ENCODE measurements around the gene SLC6A4.

SLC6A4 gene

GRCh38 chr17:30191072-30191471 is 44.4 kb downstream of the SLC6A4 start:
- no peak for DNase-seq (ENCODE audit: extremely low read depth, insufficient read length)
- Histone ChIP-seq H3K36me3 (ENCODE audit: control insufficient read depth, insufficient read depth, low read length) (no peaks in the 10 kb centered on the region), H3K27me3 (replicated peaks; ENCODE audit: control insufficient read depth, insufficient read depth, low read length) (no peaks in the 10 kb centered on the region), H3K4me3 (replicated peaks; ENCODE audit: low read depth, low read length) (no peak overlapping the region)
- TF ChIP-seq CTCF (IDR thresholded peaks at IDR 0.05; ENCODE audit: insufficient read depth, low read length, poor library complexity, severe bottlenecking) = no peak

- H3K36me3 ChIP-seq (ENCODE audit: control insufficient read depth, insufficient read depth, low read length) = peaks cover 4% of the 10 kb centered on the region
- TF ChIP-seq CTCF (IDR thresholded peaks at IDR 0.05; ENCODE audit: insufficient read depth, low read length, poor library complexity, severe bottlenecking) = no peak
- H3K27me3 ChIP-seq (replicated peaks; ENCODE audit: control insufficient read depth, insufficient read depth, low read length) = no peaks in the 10 kb centered on the region
These were observed 47.1 kb downstream of the SLC6A4 start for GRCh38 chr17:30188211-30188939.

GRCh38 chr17:30187573-30187972 is 47.9 kb downstream of the SLC6A4 start:
- no peak for TF ChIP-seq CTCF (IDR thresholded peaks at IDR 0.05; ENCODE audit: insufficient read depth, low read length, poor library complexity, severe bottlenecking)
- H3K27me3 ChIP-seq (replicated peaks; ENCODE audit: control insufficient read depth, insufficient read depth, low read length) = no peaks in the 10 kb centered on the region
- H3K4me3 ChIP-seq (replicated peaks; ENCODE audit: low read depth, low read length) = no peak overlapping the region
- no peak for DNase-seq (ENCODE audit: extremely low read depth, insufficient read length)
- H3K36me3 ChIP-seq (ENCODE audit: control insufficient read depth, insufficient read depth, low read length) = peaks cover 4% of the 10 kb centered on the region

More at GRCh38 chr17:30188211-30188939, 47.1 kb downstream of the SLC6A4 start:
- H3K4me3 ChIP-seq (replicated peaks; ENCODE audit: low read depth, low read length) = no peak overlapping the region
- no peak for DNase-seq (ENCODE audit: extremely low read depth, insufficient read length)

GRCh38 chr17:30186761-30187160 is 48.7 kb downstream of the SLC6A4 start:
- no peak for DNase-seq (ENCODE audit: extremely low read depth, insufficient read length)
- H3K4me3 ChIP-seq (replicated peaks; ENCODE audit: low read depth, low read length) = no peak overlapping the region
- TF ChIP-seq CTCF (IDR thresholded peaks at IDR 0.05; ENCODE audit: insufficient read depth, low read length, poor library complexity, severe bottlenecking) = no peak
- H3K27me3 ChIP-seq (replicated peaks; ENCODE audit: control insufficient read depth, insufficient read depth, low read length) = no peaks in the 10 kb centered on the region
- H3K36me3 ChIP-seq (ENCODE audit: control insufficient read depth, insufficient read depth, low read length) = peaks cover 4% of the 10 kb centered on the region

GRCh38 chr17:30176855-30177254 is 58.6 kb downstream of the SLC6A4 start:
- no peak for DNase-seq (ENCODE audit: extremely low read depth, insufficient read length)
- H3K36me3 ChIP-seq (ENCODE audit: control insufficient read depth, insufficient read depth, low read length) = peaks cover 4% of the 10 kb centered on the region
- no peak for TF ChIP-seq CTCF (IDR thresholded peaks at IDR 0.05; ENCODE audit: insufficient read depth, low read length, poor library complexity, severe bottlenecking)
- no peaks in the 10 kb centered on the region for H3K27me3 ChIP-seq (replicated peaks; ENCODE audit: control insufficient read depth, insufficient read depth, low read length)
- no peak overlapping the region for H3K4me3 ChIP-seq (replicated peaks; ENCODE audit: low read depth, low read length)

Data from GM06990 (cell line).